ENCODE measurements around the gene ZNF648. TPM values are rescaled to one million over a fixed set of nuclear protein-coding genes. Genes with fewer than 3 reads are reported as not detected.

The ZNF648 gene
- total RNA-seq, 1 donor from 2014 or later = 2.0 TPM

GRCh38 chr1:182092336-182092735 is 30.8 kb upstream of the ZNF648 start:
- Histone ChIP-seq H3K36me3 (no peaks in the 10 kb centered on the region), H3K9me3 (ENCODE audit: low read depth) (no peaks in the 10 kb centered on the region), H3F3A (ENCODE audit: low read depth) (no peaks in the 10 kb centered on the region), H3K9ac (no peak overlapping the region), H2AFZ (replicated peaks) (no peak overlapping the region), H4K20me1 (ENCODE audit: low read depth) (no peaks in the 10 kb centered on the region), H3K4me1 (no peaks in the 10 kb centered on the region), H3K27me3 (no peaks in the 10 kb centered on the region), H3K4me3 (no peak overlapping the region), H3K27ac (no peak overlapping the region), H3K79me2 (ENCODE audit: low read depth) (no peaks in the 10 kb centered on the region), H3K4me2 (no peak overlapping the region)
- Mint-ChIP-seq H3K27me3 (ENCODE audit: insufficient read depth, low read depth) (peaks cover 4% of the 10 kb centered on the region), H3K36me3 (peaks cover 2% of the 10 kb centered on the region), H3K27ac (no peak overlapping the region), H3K9me3 (no peaks in the 10 kb centered on the region), H3K4me1 (peaks cover 2% of the 10 kb centered on the region), H3K4me3 (no peak overlapping the region)
- TF ChIP-seq EZH2phosphoT487 (IDR thresholded peaks at IDR 0.05) = no peak
- no peak for TF ChIP-seq CTCF (IDR thresholded peaks at IDR 0.05)
- TF ChIP-seq EZH2 (IDR thresholded peaks at IDR 0.05) = no peak
- no peak for DNase-seq (ENCODE audit: low spot score)

GRCh38 chr1:182091083-182091482 is 29.6 kb upstream of the ZNF648 start:
- Mint-ChIP-seq H3K4me3 (no peak overlapping the region), H3K27me3 (ENCODE audit: insufficient read depth, low read depth) (peaks cover 10% of the 10 kb centered on the region), H3K36me3 (peaks cover 2% of the 10 kb centered on the region), H3K4me1 (peaks cover 2% of the 10 kb centered on the region), H3K9me3 (no peaks in the 10 kb centered on the region), H3K27ac (peak overlapping the region; percentile 43)
- Histone ChIP-seq H3K79me2 (ENCODE audit: low read depth) (no peaks in the 10 kb centered on the region), H4K20me1 (ENCODE audit: low read depth) (no peaks in the 10 kb centered on the region), H3K9ac (no peak overlapping the region), H3K27me3 (no peaks in the 10 kb centered on the region), H3K9me3 (ENCODE audit: low read depth) (no peaks in the 10 kb centered on the region), H3K4me2 (no peak overlapping the region), H3F3A (ENCODE audit: low read depth) (no peaks in the 10 kb centered on the region), H3K4me1 (no peaks in the 10 kb centered on the region), H3K4me3 (no peak overlapping the region), H3K36me3 (no peaks in the 10 kb centered on the region), H2AFZ (replicated peaks) (no peak overlapping the region), H3K27ac (no peak overlapping the region)
- DNase-seq (ENCODE audit: low spot score) = no peak
- no peak for TF ChIP-seq EZH2phosphoT487 (IDR thresholded peaks at IDR 0.05)
- no peak for TF ChIP-seq CTCF (IDR thresholded peaks at IDR 0.05)
- no peak for TF ChIP-seq EZH2 (IDR thresholded peaks at IDR 0.05)

GRCh38 chr1:182087719-182088350 is 26.3 kb upstream of the ZNF648 start:
- Histone ChIP-seq H3K79me2 (ENCODE audit: low read depth) (no peaks in the 10 kb centered on the region), H3K9me3 (ENCODE audit: low read depth) (no peaks in the 10 kb centered on the region), H3K27me3 (no peaks in the 10 kb centered on the region), H3K36me3 (no peaks in the 10 kb centered on the region), H3F3A (ENCODE audit: low read depth) (peaks cover 3% of the 10 kb centered on the region), H3K27ac (no peak overlapping the region), H3K9ac (no peak overlapping the region), H3K4me3 (no peak overlapping the region), H2AFZ (replicated peaks) (no peak overlapping the region), H3K4me1 (no peaks in the 10 kb centered on the region), H4K20me1 (ENCODE audit: low read depth) (no peaks in the 10 kb centered on the region), H3K4me2 (no peak overlapping the region)
- no peak for DNase-seq (ENCODE audit: low spot score)
- Mint-ChIP-seq H3K27me3 (ENCODE audit: insufficient read depth, low read depth) (peaks cover 10% of the 10 kb centered on the region), H3K9me3 (no peaks in the 10 kb centered on the region), H3K4me3 (no peak overlapping the region), H3K27ac (no peak overlapping the region), H3K4me1 (peaks cover 9% of the 10 kb centered on the region), H3K36me3 (no peaks in the 10 kb centered on the region)
- TF ChIP-seq EZH2phosphoT487 (IDR thresholded peaks at IDR 0.05) (no peak), CTCF (IDR thresholded peaks at IDR 0.05) (no peak)
